Ascending aorta (tissue), 2 donors: ENCODE data around the gene CHADL. TPM values are rescaled to one million over a fixed set of nuclear protein-coding genes. Genes with fewer than 3 reads are reported as not detected.

Experiments
- DNase-seq, 2 donors: peaks; one replicate each; pipeline ENCODE4 v3.0.0-alpha.2; 2019; ENCODE audit warnings: low spot score in 2 of 2
- H3K27ac ChIP-seq, 2 donors: fragments of 200-600 bp; sonication (generic); one replicate each; pipeline ENCODE4 v1.5.1; 2016 to 2017; ENCODE audit warnings: mild to moderate bottlenecking in 1 of 2
- H3K27me3 ChIP-seq: fragments of 200-600 bp; sonication (generic); one replicate; pipeline ENCODE4 v1.5.1; 2017
- H3K36me3 ChIP-seq, 2 donors: fragments of 200-600 bp; sonication (generic); one replicate each; pipeline ENCODE4 v1.5.1; 2016
- H3K4me1 ChIP-seq, 2 donors: fragments of 200-600 bp; sonication (generic); one replicate each; pipeline ENCODE4 v1.5.1; 2016 to 2017; ENCODE audit warnings: mild to moderate bottlenecking in 1 of 2
- H3K4me3 ChIP-seq, 2 donors: fragments of 200-600 bp; sonication (generic); one replicate each; pipeline ENCODE4 v1.5.1; 2016 to 2017; ENCODE audit warnings: mild to moderate bottlenecking in 1 of 2
- H3K9me3 ChIP-seq, 2 donors: fragments of 200-600 bp; sonication (generic); one replicate each; pipeline ENCODE4 v1.5.1; 2016
- intact Hi-C: fragments of 100-400 bp; cut with DNase I; formaldehyde crosslinking; loops from one replicate; pipeline ENCODE4 v1.15.1; 2023
- total RNA-seq: library from RNA; depleted of rRNA; stranded (reverse); fragments of >200 nt; gene quantifications from one replicate; pipeline ENCODE4 v1.1.0, GENCODE V29; 2016
- TF ChIP-seq, protein P1 (sequence below), 3 experiments: fragments of 200-600 bp in 2 of 3; fragments of 450-650 bp in 1 of 3; sonication (generic) in 2 of 3; IDR thresholded peaks; one replicate each; pipeline ENCODE4 v1.5.1; 2016 to 2019; ENCODE audit warnings: antibody characterized with exemption in 3 of 3, mild to moderate bottlenecking in 1 of 3, moderate library complexity in 1 of 3

CHADL gene
- total RNA-seq, 1 donor from 2014 or later, result not detected

DNA sequence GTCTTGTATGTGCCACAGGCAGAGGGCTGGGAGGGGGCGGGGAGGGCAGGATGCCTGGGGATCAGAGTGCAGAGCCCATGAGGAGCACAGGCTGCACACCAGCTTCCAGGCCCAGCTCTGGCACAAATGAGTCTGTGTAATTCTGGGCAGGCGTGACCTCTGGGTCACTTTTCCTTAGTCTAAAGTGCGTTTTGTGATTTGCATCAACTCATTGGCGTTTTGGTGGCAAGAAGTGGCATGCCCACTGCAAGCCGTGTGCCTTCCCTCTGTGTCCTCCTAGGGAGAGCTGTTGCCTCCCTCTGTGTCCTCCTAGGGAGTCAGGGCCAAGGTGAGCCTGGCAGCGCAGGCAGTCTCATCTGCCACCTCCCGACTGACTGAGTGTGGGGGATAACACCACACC is 17.2 kb downstream of the CHADL start:
- DNase-seq, result no peak
- TF ChIP-seq, protein P1, sequence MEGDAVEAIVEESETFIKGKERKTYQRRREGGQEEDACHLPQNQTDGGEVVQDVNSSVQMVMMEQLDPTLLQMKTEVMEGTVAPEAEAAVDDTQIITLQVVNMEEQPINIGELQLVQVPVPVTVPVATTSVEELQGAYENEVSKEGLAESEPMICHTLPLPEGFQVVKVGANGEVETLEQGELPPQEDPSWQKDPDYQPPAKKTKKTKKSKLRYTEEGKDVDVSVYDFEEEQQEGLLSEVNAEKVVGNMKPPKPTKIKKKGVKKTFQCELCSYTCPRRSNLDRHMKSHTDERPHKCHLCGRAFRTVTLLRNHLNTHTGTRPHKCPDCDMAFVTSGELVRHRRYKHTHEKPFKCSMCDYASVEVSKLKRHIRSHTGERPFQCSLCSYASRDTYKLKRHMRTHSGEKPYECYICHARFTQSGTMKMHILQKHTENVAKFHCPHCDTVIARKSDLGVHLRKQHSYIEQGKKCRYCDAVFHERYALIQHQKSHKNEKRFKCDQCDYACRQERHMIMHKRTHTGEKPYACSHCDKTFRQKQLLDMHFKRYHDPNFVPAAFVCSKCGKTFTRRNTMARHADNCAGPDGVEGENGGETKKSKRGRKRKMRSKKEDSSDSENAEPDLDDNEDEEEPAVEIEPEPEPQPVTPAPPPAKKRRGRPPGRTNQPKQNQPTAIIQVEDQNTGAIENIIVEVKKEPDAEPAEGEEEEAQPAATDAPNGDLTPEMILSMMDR (IDR thresholded peaks at IDR 0.05), result no peak
- Histone ChIP-seq H3K36me3 (peaks cover 66 to 91% of the 10 kb centered on the region in 2 donors), H3K27me3 (no peaks in the 10 kb centered on the region), H3K4me3 (no peak overlapping the region), H3K9me3 (no peaks in the 10 kb centered on the region), H3K27ac (no peak overlapping the region), H3K4me1 (no peaks in the 10 kb centered on the region)
- intact Hi-C loops, result no loop called here

GRCh38 chr22:41222846-41223507 is 17.8 kb downstream of the CHADL start:
- DNase-seq, result no peak
- Histone ChIP-seq H3K4me1 (no peaks in the 10 kb centered on the region), H3K9me3 (no peaks in the 10 kb centered on the region), H3K36me3 (peaks cover 66 to 89% of the 10 kb centered on the region in 2 donors), H3K4me3 (no peak overlapping the region), H3K27ac (no peak overlapping the region), H3K27me3 (no peaks in the 10 kb centered on the region)
- TF ChIP-seq, protein P1 (IDR thresholded peaks at IDR 0.05), result no peak
- intact Hi-C loops, result no loop called here

DNA sequence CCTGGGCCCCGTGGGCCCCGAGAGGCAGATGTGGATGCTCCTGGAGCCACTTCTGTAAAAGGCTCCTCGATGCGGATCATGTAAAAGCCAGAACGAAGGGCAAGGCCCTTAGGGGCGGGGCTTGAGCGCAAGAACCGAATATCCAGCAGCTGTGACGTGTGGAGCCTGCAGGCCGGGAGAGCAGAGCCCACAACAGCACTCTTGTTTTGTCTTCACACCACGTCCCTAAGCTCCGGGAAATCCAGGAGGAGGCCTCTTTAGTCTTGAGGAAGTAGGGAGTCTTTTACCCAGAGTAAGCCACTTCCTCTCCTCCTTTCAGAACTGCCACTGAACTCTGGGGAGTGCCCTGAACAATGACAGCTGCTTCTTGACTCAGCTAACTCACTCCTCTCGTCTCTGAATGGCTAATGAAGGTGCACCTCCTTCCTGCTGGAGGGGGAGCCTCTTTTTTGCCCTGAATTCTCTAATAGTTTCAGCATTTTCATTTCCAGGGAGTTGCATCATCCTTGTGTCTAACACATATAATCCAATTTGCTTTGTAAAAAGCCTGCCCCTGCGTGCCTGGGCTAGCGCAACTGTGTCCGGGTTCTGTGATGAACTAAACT is 23.1 kb downstream of the CHADL start:
- Histone ChIP-seq H3K4me3 (no peak overlapping the region), H3K27me3 (no peaks in the 10 kb centered on the region), H3K36me3 (peaks cover 30 to 66% of the 10 kb centered on the region in 2 donors), H3K9me3 (no peaks in the 10 kb centered on the region), H3K4me1 (no peaks in the 10 kb centered on the region), H3K27ac (peak overlapping the region in 1 of 2 donors; percentile 36)
- TF ChIP-seq, protein P1 (IDR thresholded peaks at IDR 0.05), result no peak
- intact Hi-C loops, result no loop called here
- peak; percentile 23 to 74 for DNase-seq

DNA sequence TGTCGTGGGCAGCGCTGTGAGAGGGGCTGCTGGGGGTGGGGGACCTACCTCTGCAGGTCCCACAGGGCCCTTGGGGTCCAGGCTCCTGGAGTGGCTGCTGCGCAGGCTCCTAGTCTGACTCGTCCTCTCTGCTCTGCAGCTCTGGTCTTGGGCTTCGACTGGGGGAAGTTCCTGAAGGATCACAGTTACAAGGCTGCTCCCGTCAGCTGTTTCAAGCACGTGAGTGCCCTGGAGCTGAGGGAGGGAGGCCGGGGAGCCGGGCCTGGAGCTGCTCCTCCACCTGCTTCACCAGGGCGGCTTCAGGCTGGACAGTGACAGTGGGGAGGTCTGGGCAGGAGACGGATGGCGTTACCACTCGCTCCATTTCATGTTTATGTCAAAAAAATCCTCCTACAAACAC is 23.7 kb downstream of the CHADL start:
- Histone ChIP-seq H3K36me3 (peaks cover 26 to 65% of the 10 kb centered on the region in 2 donors), H3K27ac (peak overlapping the region in 1 of 2 donors; percentile 33)

DNA sequence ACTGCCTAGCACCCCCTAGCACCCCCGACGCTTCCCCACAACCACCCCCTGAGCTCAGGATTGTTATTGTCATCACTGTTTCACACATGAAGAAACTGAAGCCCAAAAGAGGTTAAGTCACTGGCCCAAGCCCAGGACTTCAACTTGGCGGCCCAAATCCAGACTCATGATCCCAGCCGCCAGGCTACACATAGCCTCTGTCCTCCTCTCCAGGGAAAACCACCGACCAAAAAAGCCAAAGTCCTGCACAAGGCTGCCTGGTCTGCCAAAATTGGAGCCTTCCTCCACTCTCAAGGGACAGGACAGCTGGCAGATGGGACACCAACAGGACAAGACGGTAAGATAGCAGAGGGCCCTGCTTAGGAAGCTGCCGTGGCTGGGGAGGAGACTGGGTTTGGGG is 24.8 kb downstream of the CHADL start:
- TF ChIP-seq, protein P1 (IDR thresholded peaks at IDR 0.05), result no peak
- no peak overlapping the region for H3K27ac ChIP-seq
- H3K27me3 ChIP-seq, result no peaks in the 10 kb centered on the region
- H3K36me3 ChIP-seq, result peaks cover 18 to 57% of the 10 kb centered on the region in 2 donors
- H3K4me3 ChIP-seq, result no peak overlapping the region
- no peaks in the 10 kb centered on the region for H3K4me1 ChIP-seq
- no peaks in the 10 kb centered on the region for H3K9me3 ChIP-seq
- no peak for DNase-seq
- intact Hi-C loops, result no loop called here

More for the DNA sequence above, 23.7 kb downstream of the CHADL start:
- Histone ChIP-seq H3K4me1 (no peaks in the 10 kb centered on the region), H3K27me3 (no peaks in the 10 kb centered on the region), H3K9me3 (no peaks in the 10 kb centered on the region), H3K4me3 (no peak overlapping the region)
- no peak for DNase-seq
- intact Hi-C loops, result no loop called here
- TF ChIP-seq, protein P1 (IDR thresholded peaks at IDR 0.05), result no peak
